Measurements from ENCODE around the gene DDIAS.

DNA sequence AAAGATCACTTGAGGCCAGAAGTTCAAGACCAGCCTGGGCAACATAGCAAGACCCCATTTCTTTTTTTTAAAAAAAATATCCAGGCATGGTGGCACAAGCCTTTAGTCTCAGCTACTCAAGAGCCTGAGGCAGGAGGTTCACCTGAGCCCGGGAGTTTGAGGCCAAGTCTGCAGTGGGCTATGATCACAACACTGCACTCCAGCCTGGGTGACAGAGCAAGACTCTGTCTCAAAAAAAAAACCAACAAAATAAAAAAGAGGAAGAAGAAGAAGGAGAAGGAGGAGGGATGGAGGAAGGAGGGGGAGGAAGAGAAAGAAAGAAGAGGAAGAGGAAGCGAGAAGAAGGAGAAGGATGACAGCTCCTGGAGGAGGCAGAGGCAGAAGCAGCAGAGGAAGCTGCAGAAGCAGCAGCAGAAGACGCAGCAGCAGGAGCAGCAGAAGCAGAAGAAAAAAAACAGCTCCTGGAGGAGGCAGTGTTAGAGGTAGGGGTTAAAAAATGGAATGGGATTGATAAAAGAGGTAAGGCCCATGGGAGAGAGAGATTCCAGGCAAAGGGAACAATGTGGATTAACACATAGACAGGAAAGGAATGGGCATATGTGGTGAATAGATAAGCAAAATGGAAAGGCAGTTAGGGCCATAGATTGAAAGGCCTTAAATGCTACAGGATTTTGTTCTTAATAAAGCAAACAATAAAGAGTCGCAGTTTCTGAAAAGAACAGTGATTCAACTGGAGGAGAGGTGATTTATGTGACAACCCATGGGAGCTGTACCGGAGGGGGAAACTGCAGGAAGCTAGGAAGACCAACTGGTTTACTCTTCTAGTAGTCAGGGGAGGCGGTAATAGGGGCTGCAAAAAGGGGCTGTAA is 12.2 kb upstream of the DDIAS start:
- TF ChIP-seq, protein P1, sequence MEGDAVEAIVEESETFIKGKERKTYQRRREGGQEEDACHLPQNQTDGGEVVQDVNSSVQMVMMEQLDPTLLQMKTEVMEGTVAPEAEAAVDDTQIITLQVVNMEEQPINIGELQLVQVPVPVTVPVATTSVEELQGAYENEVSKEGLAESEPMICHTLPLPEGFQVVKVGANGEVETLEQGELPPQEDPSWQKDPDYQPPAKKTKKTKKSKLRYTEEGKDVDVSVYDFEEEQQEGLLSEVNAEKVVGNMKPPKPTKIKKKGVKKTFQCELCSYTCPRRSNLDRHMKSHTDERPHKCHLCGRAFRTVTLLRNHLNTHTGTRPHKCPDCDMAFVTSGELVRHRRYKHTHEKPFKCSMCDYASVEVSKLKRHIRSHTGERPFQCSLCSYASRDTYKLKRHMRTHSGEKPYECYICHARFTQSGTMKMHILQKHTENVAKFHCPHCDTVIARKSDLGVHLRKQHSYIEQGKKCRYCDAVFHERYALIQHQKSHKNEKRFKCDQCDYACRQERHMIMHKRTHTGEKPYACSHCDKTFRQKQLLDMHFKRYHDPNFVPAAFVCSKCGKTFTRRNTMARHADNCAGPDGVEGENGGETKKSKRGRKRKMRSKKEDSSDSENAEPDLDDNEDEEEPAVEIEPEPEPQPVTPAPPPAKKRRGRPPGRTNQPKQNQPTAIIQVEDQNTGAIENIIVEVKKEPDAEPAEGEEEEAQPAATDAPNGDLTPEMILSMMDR (IDR thresholded peaks at IDR 0.05; ENCODE audit: low read length): no peak
- no peak for TF ChIP-seq EZH2 (IDR thresholded peaks at IDR 0.05; ENCODE audit: borderline replicate concordance, low read length)
